HL-60 (cell line): Measurements from ENCODE around the gene TTC31.

Experiments
- CTCF ChIP-seq: IDR thresholded peaks from one replicate; pipeline ENCODE4 v1.5.1; 2011; ENCODE audit warnings: low read length, control low read depth, inconsistent platforms; ENCODE audit not compliant: insufficient read depth
- GABPA ChIP-seq: IDR thresholded peaks from 2 replicates; pipeline ENCODE4 v1.6.1; 2012; ENCODE audit warnings: low read depth
- POLR2AphosphoS5 ChIP-seq: IDR thresholded peaks from 2 replicates; pipeline ENCODE4 v1.6.1; 2012; ENCODE audit warnings: low read depth
- REST ChIP-seq: IDR thresholded peaks from 2 replicates; pipeline ENCODE4 v1.6.1; 2012; ENCODE audit warnings: low read depth; ENCODE audit not compliant: insufficient replicate concordance

GRCh38 chr2:74511104-74511989 lies 28.5 kb downstream of the TTC31 start:
- TF ChIP-seq POLR2AphosphoS5: no peak
- TF ChIP-seq CTCF: no peak
- TF ChIP-seq REST: no peak
- no peak for TF ChIP-seq GABPA
